Right cardiac atrium (tissue), 5 donors: ENCODE results near the gene FXYD4. TPM values are rescaled to one million over a fixed set of nuclear protein-coding genes. Genes with fewer than 3 reads are reported as not detected.
"Not testable (repeated sequence)": the region's sequence is repeated elsewhere in the genome, so short reads cannot be mapped to it uniquely, and the experiment has no call there.

Experiments used
- ATAC-seq, 2 donors: fragments of 200-7000 bp; cut with Tn5 transposase; one replicate each; pipeline versions ENCODE4 v1.8.0 to v1.9.1; 2020; ENCODE audit warnings: moderate library complexity in 2 of 2, mild to moderate bottlenecking in 1 of 2
- DNase-seq, 3 donors: peaks; one replicate each; pipeline ENCODE4 v3.0.0-alpha.2; 2020
- H3K27ac ChIP-seq: one replicate; pipeline ENCODE4 v1.5.1; 2013; ENCODE audit warnings: mild to moderate bottlenecking, low read length, control low read depth, moderate library complexity
- H3K27me3 ChIP-seq: one replicate; pipeline ENCODE4 v1.6.1; 2013; ENCODE audit not compliant: control insufficient read depth, insufficient read depth
- H3K4me1 ChIP-seq: one replicate; pipeline ENCODE4 v1.6.1; 2013; ENCODE audit warnings: low read length; ENCODE audit not compliant: control insufficient read depth, insufficient read depth
- H3K4me3 ChIP-seq: one replicate; pipeline ENCODE4 v1.5.1; 2013; ENCODE audit warnings: low read length, control low read depth
- H3K9me3 ChIP-seq: one replicate; pipeline ENCODE4 v1.6.1; 2013; ENCODE audit warnings: low read length; ENCODE audit not compliant: control insufficient read depth
- WGBS: extraction: QIAGEN DNeasy Blood & Tissue Kit; methylation state at CpG from one replicate; pipeline ENCODE4 v1.1.7; 2013; 5-methylcytosine and 5-hydroxymethylcytosine counted together
- intact Hi-C, 4 donors: fragments of 100-400 bp; cut with DNase I; formaldehyde crosslinking; loops; one replicate each; pipeline versions ENCODE4 v1.11.0 to v1.14.0; 2022 to 2023
- long read RNA-seq, 4 donors: library from polyadenylated mRNA; unstranded; transcript quantifications; one replicate each; pipeline ENCODE4 v2.0.0, GENCODE V29; 2020 to 2021
- polyA plus RNA-seq: library from polyadenylated mRNA; stranded (reverse); fragments of 200-250 nt; gene quantifications from one replicate; pipeline ENCODE4 v1.2.3, GENCODE V29; 2013
- total RNA-seq, 4 donors: library from RNA; stranded (reverse); fragmentation: NEBNext Ultra II Directional; extraction: Animal tissue kit (Norgen Biotek cat#: 25700); gene quantifications; one replicate each; pipeline ENCODE4 v1.2.1, GENCODE V29; 2021
- donor health status: healthy with polysubstance abuse.
- donor health status: DM: no; HTN: yes; CAD: no.
- donor health status: DM: no; HTN: no; CAD: no.
- donor health status: DM: no; HTN: yes; CAD: no; lungs with severe emphysema.
- donor health status: DM: yes; HTN: yes; CAD: no.

Gene FXYD4
- not detected for total RNA-seq
- not detected for polyA plus RNA-seq
- long read RNA-seq, donor 1, result 0 reads
- long read RNA-seq, donor 2, result 0 reads
- long read RNA-seq, donor 3, result 0 reads
- long read RNA-seq, donor 4, result 0 reads

DNA sequence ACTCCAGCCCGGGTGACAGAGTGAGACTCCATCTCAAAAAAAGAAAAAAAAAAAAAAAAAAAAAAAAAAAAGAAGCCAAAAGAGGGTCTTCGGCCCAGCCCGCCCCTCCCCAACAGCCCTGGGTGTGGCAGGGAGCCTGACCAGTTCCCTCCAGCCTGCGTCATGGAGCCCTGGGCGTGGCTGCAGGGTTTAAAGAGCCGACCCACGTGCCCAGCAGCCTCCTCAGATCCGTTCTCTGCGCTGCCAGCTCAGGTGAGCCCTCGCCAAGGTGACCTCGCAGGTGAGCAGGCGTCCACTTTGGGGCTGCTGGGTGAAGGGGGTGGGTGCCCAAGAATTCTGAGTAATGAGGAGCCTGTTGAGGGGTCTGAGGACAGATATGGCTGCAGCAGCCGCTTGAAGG, at the start of gene FXYD4:
Gene FXYD4, plus strand, starts transcription at position 219 of the 400 bp plus-strand sequence. CDS start 2,111 bp downstream, outside the sequence.
- Histone ChIP-seq H3K4me1 (peaks cover 2% of the 10 kb centered on the region), H3K9me3 (no peaks in the 10 kb centered on the region), H3K27me3 (no peaks in the 10 kb centered on the region), H3K27ac (no peak within 1 kb of the TSS), H3K4me3 (no peak within 1 kb of the TSS)
- 80% methylated on average over 13 of the region's 13 CpGs for whole genome bisulfite sequencing
- no peak for ATAC-seq
- no peak for DNase-seq
- intact Hi-C loops, result no loop called here

DNA sequence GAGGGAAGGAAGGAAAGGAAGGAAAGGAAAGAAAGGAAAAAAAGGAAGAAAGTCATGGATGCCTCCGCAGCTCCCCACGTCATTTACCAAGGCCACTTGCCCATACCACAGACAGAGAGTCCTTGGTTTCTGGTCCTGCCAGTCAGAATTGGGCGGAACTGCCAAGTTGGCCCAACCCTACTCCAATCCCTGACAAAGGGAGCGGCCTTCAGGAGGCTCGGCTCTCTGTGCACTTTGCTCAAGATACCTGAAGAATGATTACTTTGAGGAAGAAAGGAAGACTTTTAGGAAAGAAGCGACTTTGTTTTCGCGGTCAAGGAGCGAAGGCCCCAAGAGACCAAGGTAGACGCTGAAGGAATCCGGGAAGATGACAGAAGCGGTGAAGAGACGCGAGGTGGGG, 49.1 kb upstream of the FXYD4 start:
- no peak overlapping the region for H3K27ac ChIP-seq
- intact Hi-C loops, result no loop called here
- H3K27me3 ChIP-seq, result no peaks in the 10 kb centered on the region
- peak overlapping the region; percentile 36 for H3K4me3 ChIP-seq
- H3K4me1 ChIP-seq, result no peaks in the 10 kb centered on the region
- no peaks in the 10 kb centered on the region for H3K9me3 ChIP-seq
- peak in 1 of 2 donors; percentile 49 for ATAC-seq
- 38% methylated on average over 14 of the region's 14 CpGs for WGBS
- DNase-seq, result no peak

DNA sequence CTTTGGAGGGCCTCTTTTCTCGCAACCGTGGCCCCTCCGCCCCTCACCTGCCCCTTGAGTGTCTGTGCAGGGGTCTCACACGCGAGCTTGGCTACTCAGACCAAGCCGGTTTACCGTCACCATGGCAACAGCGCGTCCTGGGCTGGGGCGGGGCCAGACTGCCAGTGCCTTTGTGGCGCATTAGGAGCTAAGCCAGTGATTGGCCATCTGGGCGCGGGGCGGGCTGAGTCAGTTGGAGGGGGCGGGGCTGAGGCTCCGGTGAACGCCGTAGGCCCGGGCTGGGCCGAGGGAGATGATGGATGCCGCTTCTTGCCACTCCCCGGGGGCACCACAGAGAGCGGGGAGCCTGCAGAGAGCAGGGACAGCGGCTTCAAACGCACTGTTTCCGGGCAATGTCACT, 48.7 kb upstream of the FXYD4 start:
- peak; percentile 97 to 99 for ATAC-seq
- intact Hi-C loops, result no loop called here
- no peak overlapping the region for H3K27ac ChIP-seq
- H3K9me3 ChIP-seq, result no peaks in the 10 kb centered on the region
- 3% methylated on average over 26 of the region's 26 CpGs for WGBS
- H3K27me3 ChIP-seq, result no peaks in the 10 kb centered on the region
- H3K4me1 ChIP-seq, result no peaks in the 10 kb centered on the region
- peak; percentile 94 to 96 (median 96) for DNase-seq
- H3K4me3 ChIP-seq, result peak overlapping the region; percentile 36

- no peaks in the 10 kb centered on the region for H3K9me3 ChIP-seq
- peak; percentile 4 to 8 for ATAC-seq
- no peaks in the 10 kb centered on the region for H3K4me1 ChIP-seq
- intact Hi-C loops, result no loop called here
- no peak for DNase-seq
- H3K27me3 ChIP-seq, result no peaks in the 10 kb centered on the region
- 61% methylated on average over 14 of the region's 14 CpGs for WGBS
- H3K27ac ChIP-seq, result no peak overlapping the region
- H3K4me3 ChIP-seq, result no peak overlapping the region
Observed at GRCh38 chr10:43323245-43323644, 48.2 kb upstream of the FXYD4 start.

- intact Hi-C loops, result no loop called here
- ATAC-seq (no peak), DNase-seq (no peak)
- Histone ChIP-seq H3K4me3 (no peak overlapping the region), H3K9me3 (no peaks in the 10 kb centered on the region), H3K4me1 (no peaks in the 10 kb centered on the region), H3K27me3 (no peaks in the 10 kb centered on the region), H3K27ac (no peak overlapping the region)
- WGBS, result 67% methylated on average over 3 of the region's 3 CpGs
Observed at GRCh38 chr10:43324876-43325275, 46.6 kb upstream of the FXYD4 start.

- Histone ChIP-seq H3K27me3 (no peaks in the 10 kb centered on the region), H3K4me1 (no peaks in the 10 kb centered on the region), H3K9me3 (no peaks in the 10 kb centered on the region), H3K4me3 (no peak overlapping the region), H3K27ac (no peak overlapping the region)
- WGBS, result 61% methylated on average over 2 of the region's 2 CpGs
- DNase-seq (no peak), ATAC-seq (no peak)
- intact Hi-C loops, result no loop called here
Observed at GRCh38 chr10:43327171-43327570, 44.3 kb upstream of the FXYD4 start.

GRCh38 chr10:43327986-43328385, 43.5 kb upstream of the FXYD4 start:
- H3K27me3 ChIP-seq, result no peaks in the 10 kb centered on the region
- no peaks in the 10 kb centered on the region for H3K9me3 ChIP-seq
- DNase-seq (no peak), ATAC-seq (no peak)
- H3K27ac ChIP-seq, result no peak overlapping the region
- no peaks in the 10 kb centered on the region for H3K4me1 ChIP-seq
- WGBS, result 87% methylated on average over 5 of the region's 5 CpGs
- intact Hi-C loops, result no loop called here
- no peak overlapping the region for H3K4me3 ChIP-seq

GRCh38 chr10:43328810-43329209, 42.6 kb upstream of the FXYD4 start:
- 95% methylated on average over 18 of the region's 18 CpGs for WGBS
- H3K4me1 ChIP-seq, H3K27me3 ChIP-seq, H3K9me3 ChIP-seq, H3K4me3 ChIP-seq, H3K27ac ChIP-seq, intact Hi-C loops, ATAC-seq: not testable (repeated sequence)
- peak in 1 of 3 donors; percentile 58 for DNase-seq

- H3K27me3 ChIP-seq, H3K27ac ChIP-seq, H3K9me3 ChIP-seq, H3K4me1 ChIP-seq, ATAC-seq, intact Hi-C loops, H3K4me3 ChIP-seq, DNase-seq: not testable (repeated sequence)
- 93% methylated on average over 40 of the region's 40 CpGs for WGBS
Observed at GRCh38 chr10:43329246-43329885, 42.1 kb upstream of the FXYD4 start.

DNA sequence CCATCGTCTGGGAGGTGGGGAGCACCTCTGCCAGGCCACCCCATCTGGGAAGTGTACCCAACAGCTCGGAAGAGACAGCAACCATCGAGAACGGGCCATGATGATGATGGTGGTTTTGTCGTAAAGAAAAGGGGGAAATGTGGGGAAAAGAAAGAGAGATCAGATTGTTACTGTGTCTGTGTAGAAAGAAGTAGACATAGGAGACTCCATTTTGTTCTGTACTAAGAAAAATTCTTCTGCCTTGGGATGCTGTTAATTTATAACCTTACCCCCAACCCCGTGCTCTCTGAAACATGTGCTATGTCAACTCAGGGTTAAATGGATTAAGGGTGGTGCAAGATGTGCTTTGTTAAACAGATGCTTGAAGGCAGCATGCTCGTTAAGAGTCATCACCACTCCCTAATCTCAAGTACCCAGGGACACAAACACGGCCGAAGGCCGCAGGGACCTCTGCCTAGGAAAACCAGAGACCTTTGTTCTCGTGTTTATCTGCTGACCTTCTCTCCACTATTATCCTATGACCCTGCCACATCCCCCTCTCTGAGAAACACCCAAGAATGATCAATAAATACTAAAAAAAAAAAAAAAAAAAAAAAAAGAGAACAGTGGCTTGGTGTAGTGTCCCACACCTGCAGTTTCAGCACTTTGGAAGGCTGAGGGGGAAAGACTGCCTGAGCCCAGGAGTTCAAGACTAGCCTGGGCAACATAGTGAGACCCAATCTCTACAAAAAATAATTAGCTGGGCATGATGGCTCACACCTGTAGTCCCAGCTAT, 41.2 kb upstream of the FXYD4 start:
- DNase-seq, intact Hi-C loops, ATAC-seq, H3K9me3 ChIP-seq, H3K4me3 ChIP-seq, H3K27ac ChIP-seq, H3K27me3 ChIP-seq, H3K4me1 ChIP-seq: not testable (repeated sequence)
- 65% methylated on average over 7 of the region's 11 CpGs for WGBS

- 82% methylated on average over 4 of the region's 4 CpGs for WGBS
- H3K27me3 ChIP-seq, ATAC-seq, H3K9me3 ChIP-seq, H3K4me3 ChIP-seq, DNase-seq, H3K27ac ChIP-seq, H3K4me1 ChIP-seq, intact Hi-C loops: not testable (repeated sequence)
Observed at GRCh38 chr10:43330824-43331127, 40.7 kb upstream of the FXYD4 start.
